Lung (tissue), 12 donors: Measurements from ENCODE around the gene GNG2. TPM values are rescaled to one million over a fixed set of nuclear protein-coding genes. Genes with fewer than 3 reads are reported as not detected.

ENCODE experiments used
- ATAC-seq: fragments of 200-7000 bp; cut with Tn5 transposase; one replicate; pipeline ENCODE4 v1.9.1; 2020; ENCODE audit warnings: moderate number of reproducible peaks; ENCODE audit not compliant: insufficient read depth, low FRiP score
- DNase-seq, 3 donors: peaks; one replicate each; pipeline ENCODE4 v3.0.0-alpha.2; 2013 to 2017
- H3K27ac ChIP-seq, 2 donors: one replicate each; pipeline ENCODE4 v1.5.1; 2013; ENCODE audit warnings: mild to moderate bottlenecking in 2 of 2, moderate library complexity in 2 of 2, control low read depth in 1 of 2, inconsistent platforms in 1 of 2, low read depth in 1 of 2, low read length in 1 of 2
- H3K27me3 ChIP-seq, 3 donors: one replicate each; pipeline ENCODE4 v1.5.1; 2013; ENCODE audit warnings: low read length in 2 of 3; ENCODE audit not compliant: control insufficient read depth in 3 of 3, insufficient read depth in 3 of 3
- H3K36me3 ChIP-seq, 4 donors: one replicate each; pipeline ENCODE4 v1.5.1; 2013; ENCODE audit warnings: low read length in 4 of 4, mild to moderate bottlenecking in 1 of 4, moderate library complexity in 1 of 4; ENCODE audit not compliant: control insufficient read depth in 4 of 4, insufficient read depth in 4 of 4
- H3K4me1 ChIP-seq, 5 donors: one replicate each; pipeline ENCODE4 v1.5.1; 2013; ENCODE audit warnings: low read length in 5 of 5, mild to moderate bottlenecking in 2 of 5, moderate library complexity in 1 of 5; ENCODE audit not compliant: control insufficient read depth in 5 of 5, insufficient read depth in 5 of 5
- H3K4me3 ChIP-seq: one replicate; pipeline ENCODE4 v1.5.1; 2013; ENCODE audit warnings: mild to moderate bottlenecking, control low read depth, moderate library complexity
- H3K9ac ChIP-seq, 2 donors: one replicate each; pipeline ENCODE4 v1.5.1; 2013; ENCODE audit warnings: low read length in 2 of 2, control low read depth in 1 of 2; ENCODE audit not compliant: insufficient read depth in 1 of 2
- H3K9me3 ChIP-seq, 4 donors: one replicate each; pipeline ENCODE4 v1.5.1; 2013; ENCODE audit warnings: low read length in 3 of 4, mild to moderate bottlenecking in 1 of 4, moderate library complexity in 1 of 4; ENCODE audit not compliant: control insufficient read depth in 4 of 4, insufficient read depth in 3 of 4
- CTCF ChIP-seq: IDR thresholded peaks from 2 replicates; pipeline ENCODE4 v1.5.1; 2012; ENCODE audit warnings: mild to moderate bottlenecking; ENCODE audit errors: control extremely low read depth, extremely low read depth
- whole genome bisulfite sequencing, 2 donors: extraction: QIAGEN DNeasy Blood & Tissue Kit; methylation state at CpG; one replicate each; pipeline ENCODE4 v1.1.7; 2013; 5-methylcytosine and 5-hydroxymethylcytosine counted together
- polyA plus RNA-seq, 2 donors: library from polyadenylated mRNA; stranded (reverse); fragments of 200-250 nt; gene quantifications; one replicate each; pipeline ENCODE4 v1.2.1, GENCODE V29; 2013
- total RNA-seq, 2 donors: library from RNA; depleted of rRNA in 1 of 2; stranded (reverse); fragments of >200 nt in 1 of 2; gene quantifications; one replicate each; pipeline ENCODE4 v1.2.1, GENCODE V29; 2014 to 2021
- donor health status: control.
- donor health status: control.
- donor health status: Bipolar disorder and iron deficiency.
- donor health status: healthy.
- donor health status: DM: yes; HTN: yes; CAD: no.

Gene GNG2
- total and polyA plus RNA-seq, 4 donors, result 3.7 to 42.3 (median 21.5) TPM

GRCh38 chr14:51860825-51861499, 550 bp downstream of the GNG2 start:
- Histone ChIP-seq H3K4me1 (peaks cover 0 to 37% (median 5%) of the 10 kb centered on the region in 5 donors), H3K27me3 (no peaks in the 10 kb centered on the region), H3K9ac (peak overlapping the region; percentile 41 to 96), H3K36me3 (no peaks in the 10 kb centered on the region), H3K4me3 (no peak overlapping the region), H3K27ac (peak overlapping the region in 1 of 2 donors; percentile 37), H3K9me3 (no peaks in the 10 kb centered on the region)
- WGBS, 2 donors, result 10 to 14% methylated on average over 12 of the region's 12 CpGs
- TF ChIP-seq CTCF, result no peak
- peak; percentile 20 to 74 (median 68) for DNase-seq
- no peak for ATAC-seq

GRCh38 chr14:51862176-51862796, 1.9 kb downstream of the GNG2 start:
- no peaks in the 10 kb centered on the region for H3K9me3 ChIP-seq
- ATAC-seq, result no peak
- peak; percentile 16 to 63 (median 42) for DNase-seq
- peak overlapping the region in 1 of 2 donors; percentile 96 for H3K9ac ChIP-seq
- H3K4me1 ChIP-seq, result peaks cover 0 to 44% (median 10%) of the 10 kb centered on the region in 5 donors
- no peaks in the 10 kb centered on the region for H3K27me3 ChIP-seq
- 67 to 69% methylated on average over 5 of the region's 5 CpGs for WGBS, 2 donors
- no peaks in the 10 kb centered on the region for H3K36me3 ChIP-seq
- H3K4me3 ChIP-seq, result no peak overlapping the region
- no peak for TF ChIP-seq CTCF
- H3K27ac ChIP-seq, result no peak overlapping the region

GRCh38 chr14:51862860-51863259, 2.4 kb downstream of the GNG2 start:
- Histone ChIP-seq H3K9ac (peak overlapping the region in 1 of 2 donors; percentile 96), H3K27me3 (no peaks in the 10 kb centered on the region), H3K4me3 (no peak overlapping the region), H3K36me3 (no peaks in the 10 kb centered on the region), H3K27ac (no peak overlapping the region), H3K4me1 (peaks cover 0 to 44% (median 10%) of the 10 kb centered on the region in 5 donors), H3K9me3 (no peaks in the 10 kb centered on the region)
- TF ChIP-seq CTCF, result no peak
- WGBS, 2 donors, result 84 to 90% methylated on average over 1 of the region's 1 CpG
- no peak for ATAC-seq
- DNase-seq, result peak in 2 of 3 donors; percentile 63 to 68
